Activated T-cell treated with anti-CD3 and anti-CD28 coated beads for 4 hours (primary cell): ENCODE data around the gene SCRT2.
"Not testable (repeated sequence)": the region's sequence is repeated elsewhere in the genome, so short reads cannot be mapped to it uniquely, and the experiment has no call there.

Experiments used
- DNase-seq: peaks from one replicate; pipeline ENCODE4 v3.0.0-alpha.2; 2020

The SCRT2 gene

GRCh38 chr20:650954-651353, 24.6 kb downstream of the SCRT2 start:
- DNase-seq = no peak

DNA sequence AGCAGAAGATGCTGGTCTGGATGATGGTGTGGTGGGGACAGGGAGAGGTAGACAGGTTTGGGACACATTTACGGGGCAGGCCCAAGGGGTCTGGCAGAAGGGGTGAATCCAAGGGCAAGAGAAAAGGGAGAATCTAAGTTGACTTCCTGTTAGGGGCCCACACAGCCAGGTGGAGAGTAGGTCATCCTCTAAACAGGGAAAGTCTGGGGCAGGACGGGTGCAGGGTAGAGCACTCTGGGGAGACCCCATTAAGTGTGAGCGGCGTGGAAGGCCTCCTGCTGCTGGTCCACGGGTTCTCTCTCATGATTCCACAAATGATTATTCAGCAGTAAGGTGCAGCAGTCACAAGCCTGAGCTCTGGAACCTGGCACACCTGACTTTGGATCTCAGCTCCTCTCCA, 25.3 kb downstream of the SCRT2 start:
- DNase-seq = no peak

DNA sequence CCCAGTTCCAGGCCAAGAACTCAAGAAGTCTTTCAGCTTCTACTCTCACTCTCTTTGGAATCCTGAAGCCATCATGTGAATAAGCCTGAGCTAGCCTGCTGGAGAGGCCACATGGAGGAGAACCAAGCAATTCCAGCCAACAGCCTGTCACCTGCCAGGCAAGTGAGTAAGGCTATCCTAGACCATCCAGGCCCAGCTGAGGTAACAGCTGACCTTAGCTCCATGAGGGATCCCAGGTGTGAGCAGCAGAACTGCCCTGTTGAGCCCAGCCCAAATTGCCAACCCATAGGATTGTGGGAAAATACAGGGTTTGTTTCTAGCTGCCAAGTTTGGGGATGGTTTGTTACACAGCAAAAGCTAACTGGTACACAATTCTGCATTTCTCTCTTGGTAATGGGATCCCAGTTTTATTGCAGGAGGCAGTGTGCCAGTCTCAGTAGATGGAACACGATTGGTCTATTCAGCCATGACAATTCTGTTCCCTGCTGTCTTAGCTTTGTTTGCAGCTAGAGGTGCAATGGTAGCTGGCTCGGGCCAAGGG, 28.1 kb downstream of the SCRT2 start:
- no peak for DNase-seq

DNA sequence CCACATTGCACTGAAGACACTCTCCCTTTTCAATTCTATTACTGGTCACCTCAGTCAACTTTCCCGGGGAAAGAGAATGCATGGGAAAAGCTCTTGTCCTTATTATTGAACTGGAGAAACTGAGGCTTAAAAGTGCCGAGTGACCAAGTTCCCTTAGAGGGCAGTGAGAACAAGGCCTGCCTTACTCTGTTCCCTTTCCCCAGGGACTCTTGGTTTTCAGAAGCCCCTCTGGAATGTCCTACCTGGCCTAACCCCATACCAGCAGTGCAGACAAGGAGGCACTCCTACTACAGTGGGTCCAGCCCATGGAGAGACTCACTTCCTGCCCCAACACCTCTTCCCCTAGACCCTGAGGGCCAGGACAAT, 28.8 kb downstream of the SCRT2 start:
- DNase-seq = no peak

DNA sequence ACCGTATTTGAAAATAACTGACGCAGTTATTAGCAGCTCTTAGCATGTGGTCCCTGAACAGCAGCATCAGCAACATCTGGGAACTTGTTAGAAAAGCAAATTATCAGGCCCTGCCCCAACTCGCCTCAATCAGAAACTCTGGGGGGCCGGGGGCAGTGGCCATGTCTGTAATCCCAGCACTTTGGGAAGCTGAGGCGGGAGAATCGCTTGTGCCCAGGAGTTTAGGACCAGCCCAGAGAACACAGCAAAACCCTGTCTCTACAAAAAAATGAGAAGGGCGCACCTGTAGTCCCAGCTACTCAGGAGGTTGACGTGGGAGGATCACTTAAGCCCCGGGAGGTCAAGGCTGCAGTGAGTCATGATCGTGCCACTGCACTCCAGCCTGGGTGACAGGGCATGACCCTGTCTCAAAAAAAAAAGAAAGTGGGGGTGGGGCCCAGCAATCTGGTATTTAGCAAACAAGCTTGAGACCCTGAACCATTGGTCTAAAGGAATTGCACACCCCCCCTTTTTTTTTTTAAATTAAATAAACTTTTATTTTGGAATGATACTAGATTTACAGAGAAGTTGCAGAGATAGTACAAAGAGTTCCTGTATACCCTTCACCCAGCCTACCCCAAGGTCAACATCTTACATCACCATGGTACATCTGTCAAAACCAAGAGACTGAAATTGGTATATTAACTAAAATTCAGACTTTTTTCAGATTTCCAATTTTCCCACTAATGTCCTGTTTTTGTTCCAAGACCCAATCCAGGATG, 29.3 kb downstream of the SCRT2 start:
- no peak for DNase-seq

- peak; percentile 43 for DNase-seq
Observed at GRCh38 chr20:645318-646106, 30.1 kb downstream of the SCRT2 start.

DNA sequence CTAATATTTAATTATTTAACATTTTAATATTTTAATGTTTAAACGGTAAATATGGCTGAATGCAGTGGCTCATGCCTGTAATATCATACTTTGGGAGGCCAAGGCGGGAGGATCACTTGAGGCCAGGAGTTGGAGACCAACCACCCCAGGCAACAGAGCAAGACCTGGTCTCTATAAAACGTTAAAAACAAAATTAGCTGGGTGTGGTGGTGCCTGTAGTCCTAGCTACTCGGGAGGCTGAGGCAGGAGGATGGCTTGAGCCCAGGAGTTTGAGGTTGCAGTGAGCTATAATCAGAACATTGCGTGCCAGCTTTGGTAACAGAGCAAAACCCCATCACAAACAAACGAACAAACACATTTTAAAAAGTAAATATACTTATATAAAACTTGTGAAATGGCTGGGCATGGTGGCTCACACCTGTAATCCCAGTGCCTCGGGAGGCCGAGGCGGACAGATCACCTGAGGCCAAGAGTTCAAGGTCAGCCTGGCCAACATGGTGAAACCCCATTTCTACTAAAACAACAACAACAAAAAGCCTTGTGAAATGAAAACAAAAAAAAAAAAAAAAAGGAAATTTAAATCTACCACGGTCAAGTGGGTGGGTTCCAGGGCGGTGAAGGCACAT, 30.8 kb downstream of the SCRT2 start:
- no peak for DNase-seq

DNA sequence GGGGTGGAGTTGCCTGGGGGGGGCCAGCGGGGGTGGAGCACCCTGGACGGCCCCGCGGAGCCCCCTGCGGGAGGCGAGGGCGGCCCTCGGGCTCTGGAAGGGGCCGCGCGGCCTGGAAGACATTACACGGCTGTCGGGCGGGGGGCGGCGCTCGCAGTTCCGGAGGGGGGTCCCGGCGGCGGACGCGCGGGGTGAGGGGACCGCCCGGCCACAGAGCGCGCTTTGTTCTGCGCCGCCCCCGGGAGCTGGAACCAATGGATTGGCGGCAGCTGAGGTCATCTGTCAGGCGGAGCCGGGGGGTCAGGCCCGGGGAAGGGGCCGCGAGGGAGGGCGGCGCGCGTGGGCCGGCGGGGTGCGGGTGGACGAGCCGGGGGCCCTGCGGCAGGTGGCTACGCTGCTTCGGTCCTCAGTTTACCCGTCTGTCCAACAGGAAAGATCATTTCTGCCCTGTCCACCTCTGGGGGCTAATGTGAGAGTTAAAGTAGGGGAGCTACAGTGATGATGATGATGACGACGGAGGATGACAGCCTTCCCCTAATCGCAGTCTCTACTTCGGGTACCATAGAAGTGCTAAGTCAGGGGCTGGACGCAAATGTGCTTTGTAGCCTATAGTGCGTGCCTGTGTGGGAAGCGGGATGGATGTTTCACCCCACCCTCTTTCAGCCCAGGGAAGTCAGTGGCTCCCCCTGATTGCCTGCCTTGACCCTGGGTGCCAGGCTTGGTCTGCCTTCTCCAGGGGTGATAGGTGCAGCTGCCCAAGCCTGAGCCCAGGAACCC, 33.0 kb downstream of the SCRT2 start:
- DNase-seq = no peak

GRCh38 chr20:642013-642397, 33.6 kb downstream of the SCRT2 start:
- DNase-seq = not testable (repeated sequence)

DNA sequence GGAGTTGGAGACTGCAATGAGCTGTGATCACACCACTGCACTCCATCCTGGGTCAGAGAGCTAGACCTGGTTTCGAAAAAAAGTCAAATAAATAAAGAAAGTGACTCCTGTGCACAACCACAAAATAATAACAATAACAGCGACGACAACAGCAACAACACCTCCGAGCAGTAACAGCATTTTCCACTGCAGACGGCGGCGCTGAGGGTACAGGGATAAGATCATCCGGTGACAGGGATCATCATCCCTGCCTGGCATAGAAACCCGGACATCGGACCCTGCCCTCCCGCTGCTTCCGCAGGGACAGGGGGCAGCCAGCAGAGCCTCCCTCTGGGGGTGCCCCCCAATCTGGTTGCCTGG, 34.1 kb downstream of the SCRT2 start:
- no peak for DNase-seq

DNA sequence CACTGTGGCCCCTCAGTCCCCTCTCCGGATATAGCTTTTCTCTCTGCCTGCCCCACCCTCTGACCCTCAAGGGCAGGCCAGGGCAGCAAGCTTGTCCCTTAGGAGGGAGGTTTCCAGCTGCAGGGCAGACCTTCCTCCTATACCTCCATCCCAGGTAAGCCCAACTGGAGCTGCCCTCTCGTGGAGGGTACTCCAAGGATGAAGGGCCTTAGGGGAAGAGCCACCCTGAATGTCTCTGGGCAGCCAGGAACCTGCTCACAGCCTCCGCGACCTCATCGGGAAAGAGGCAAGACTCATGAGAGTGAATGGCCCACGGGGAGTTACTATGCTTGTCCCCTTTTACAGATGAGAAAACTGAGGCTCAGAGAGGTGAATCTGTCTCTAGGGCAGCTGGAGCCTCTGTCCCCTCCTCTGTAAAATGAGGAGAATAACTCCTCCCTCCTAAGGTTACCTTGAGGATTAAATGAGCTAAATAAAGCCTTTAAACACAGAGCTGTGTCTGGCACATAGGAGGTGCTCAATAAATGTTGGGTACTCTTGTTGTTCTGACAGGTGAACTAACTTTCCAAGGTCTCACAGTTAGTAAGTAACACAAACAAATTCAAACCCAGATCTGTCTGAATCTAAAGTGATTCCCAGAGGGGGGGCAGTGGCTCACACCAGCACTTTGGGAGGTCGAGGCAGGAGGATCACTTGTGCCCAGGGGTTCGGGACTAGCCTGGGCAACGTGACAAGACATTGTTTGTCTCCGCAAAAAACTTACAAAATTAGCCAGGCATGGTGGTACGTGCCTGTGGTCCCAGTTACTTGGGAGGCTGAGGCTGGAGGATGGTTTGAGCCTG, 34.7 kb downstream of the SCRT2 start:
- DNase-seq = no peak

- no peak for DNase-seq
Observed at GRCh38 chr20:638579-638978, 37.0 kb downstream of the SCRT2 start.

DNA sequence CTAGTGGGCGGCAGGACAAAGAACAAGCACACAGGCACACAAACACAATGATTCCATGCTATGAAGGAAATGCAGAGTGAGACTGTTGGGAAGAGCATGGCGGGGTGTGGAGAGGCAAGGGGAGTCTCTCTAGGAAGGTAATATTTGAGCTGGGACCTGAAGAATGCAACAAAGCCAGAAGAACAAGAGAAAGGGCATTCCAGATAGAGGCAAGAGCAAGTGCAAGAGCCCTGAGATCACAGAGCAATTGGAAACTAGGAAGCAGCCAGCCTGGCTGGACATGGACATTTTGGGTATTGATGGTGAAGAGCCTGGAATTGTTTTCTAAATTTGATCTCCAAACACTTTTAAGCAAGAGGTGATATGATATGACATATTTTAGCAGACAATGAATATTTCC, 38.0 kb downstream of the SCRT2 start:
- no peak for DNase-seq

- DNase-seq = no peak
Observed at GRCh38 chr20:635893-636338, 39.7 kb downstream of the SCRT2 start.

GRCh38 chr20:635028-635892, 40.3 kb downstream of the SCRT2 start:
- no peak for DNase-seq

GRCh38 chr20:634148-634925, 41.3 kb downstream of the SCRT2 start:
- DNase-seq = no peak

DNA sequence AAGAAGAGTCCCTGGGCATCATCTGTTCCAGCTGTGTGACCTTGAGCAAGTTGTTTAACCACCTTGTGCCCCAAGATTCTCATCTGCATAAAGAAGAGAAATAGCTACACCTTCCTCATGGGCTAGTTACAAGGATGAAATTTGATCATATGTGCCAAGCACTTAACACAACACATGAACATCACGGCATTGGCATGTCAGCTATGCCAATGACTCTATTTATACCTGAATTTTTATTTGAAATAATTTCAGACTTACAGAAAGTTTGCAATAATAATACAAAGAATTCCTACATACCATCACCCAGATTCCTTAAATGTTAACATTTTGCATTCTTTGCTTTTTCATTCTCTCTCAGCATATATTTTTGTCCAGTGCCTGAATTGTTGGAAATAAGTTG, 44.5 kb downstream of the SCRT2 start:
- DNase-seq = no peak

DNA sequence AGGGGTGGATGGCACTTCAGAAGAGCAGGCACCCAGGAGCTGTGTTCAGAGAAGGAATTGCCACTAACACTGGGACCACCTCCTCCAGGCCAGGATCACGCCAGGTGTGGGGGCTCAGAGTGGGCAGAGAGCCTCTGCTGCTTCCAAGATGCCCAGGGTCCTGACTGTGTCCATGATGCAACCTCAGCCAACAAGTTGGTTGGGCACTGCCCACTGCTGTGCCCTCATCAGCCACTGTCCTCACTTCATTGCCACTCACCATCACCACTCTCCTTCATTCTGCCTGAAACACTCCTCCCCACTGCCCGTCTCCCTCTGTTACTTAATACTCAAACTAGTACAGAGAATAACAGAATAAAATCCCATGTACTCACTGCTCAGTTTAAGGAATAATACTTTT, 49.0 kb downstream of the SCRT2 start:
- DNase-seq = no peak

GRCh38 chr20:625360-625932, 50.2 kb downstream of the SCRT2 start:
- no peak for DNase-seq

GRCh38 chr20:623704-624103, 51.9 kb downstream of the SCRT2 start:
- DNase-seq = no peak
